Measurements from ENCODE around the gene GALNT14.

DNA sequence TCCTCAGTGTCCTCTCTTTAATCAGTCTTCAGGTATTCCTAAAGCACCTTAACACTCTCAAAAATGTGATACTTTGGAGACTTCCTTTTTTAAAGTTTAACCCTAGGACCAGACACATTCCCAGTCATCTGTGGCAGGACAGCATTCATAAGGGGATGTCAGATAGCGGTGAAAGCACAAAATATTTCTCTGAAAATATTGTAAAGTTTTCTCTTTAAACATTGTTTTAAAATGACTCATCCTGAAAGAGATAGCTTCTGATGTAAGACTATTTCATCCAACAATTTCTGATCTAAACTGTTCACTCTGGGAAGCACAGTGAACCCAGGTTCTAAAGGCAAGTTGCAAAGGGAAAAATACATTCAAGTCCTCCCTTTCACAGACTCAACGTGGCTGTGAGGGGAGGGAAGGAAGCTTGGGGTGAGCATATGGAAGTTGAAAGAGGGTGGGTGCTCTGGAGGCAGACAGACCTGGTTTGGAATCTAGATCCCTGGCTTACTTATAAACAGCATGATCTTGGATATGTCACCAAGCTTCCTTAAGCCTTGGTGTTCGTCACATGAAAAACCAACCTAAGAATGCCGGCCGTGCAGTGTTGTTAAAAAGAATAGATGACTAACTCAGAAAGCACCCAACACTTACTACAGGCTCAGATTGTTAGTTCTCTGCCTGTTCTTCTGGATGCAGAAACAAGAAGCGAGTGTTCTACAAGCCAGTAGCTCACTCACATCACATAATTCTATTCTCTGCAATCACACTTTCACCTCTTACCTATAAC lies 12.1 kb downstream of the GALNT14 start:
- TF ChIP-seq SP2 (tag by site-specific recombination; IDR thresholded peaks at IDR 0.05) (no peak), YY1 (tag by site-specific recombination; IDR thresholded peaks at IDR 0.05) (no peak), ZNF24 (tag by site-specific recombination; IDR thresholded peaks at IDR 0.05) (no peak), ZNF585B (tag by site-specific recombination; IDR thresholded peaks at IDR 0.05) (no peak)
- TF ChIP-seq, protein P1, sequence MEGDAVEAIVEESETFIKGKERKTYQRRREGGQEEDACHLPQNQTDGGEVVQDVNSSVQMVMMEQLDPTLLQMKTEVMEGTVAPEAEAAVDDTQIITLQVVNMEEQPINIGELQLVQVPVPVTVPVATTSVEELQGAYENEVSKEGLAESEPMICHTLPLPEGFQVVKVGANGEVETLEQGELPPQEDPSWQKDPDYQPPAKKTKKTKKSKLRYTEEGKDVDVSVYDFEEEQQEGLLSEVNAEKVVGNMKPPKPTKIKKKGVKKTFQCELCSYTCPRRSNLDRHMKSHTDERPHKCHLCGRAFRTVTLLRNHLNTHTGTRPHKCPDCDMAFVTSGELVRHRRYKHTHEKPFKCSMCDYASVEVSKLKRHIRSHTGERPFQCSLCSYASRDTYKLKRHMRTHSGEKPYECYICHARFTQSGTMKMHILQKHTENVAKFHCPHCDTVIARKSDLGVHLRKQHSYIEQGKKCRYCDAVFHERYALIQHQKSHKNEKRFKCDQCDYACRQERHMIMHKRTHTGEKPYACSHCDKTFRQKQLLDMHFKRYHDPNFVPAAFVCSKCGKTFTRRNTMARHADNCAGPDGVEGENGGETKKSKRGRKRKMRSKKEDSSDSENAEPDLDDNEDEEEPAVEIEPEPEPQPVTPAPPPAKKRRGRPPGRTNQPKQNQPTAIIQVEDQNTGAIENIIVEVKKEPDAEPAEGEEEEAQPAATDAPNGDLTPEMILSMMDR (tag by site-specific recombination; IDR thresholded peaks at IDR 0.05), result no peak
